CD8-positive, alpha-beta memory T cell (primary cell): ENCODE data around the gene MARCKSL1. TPM values are rescaled to one million over a fixed set of nuclear protein-coding genes. Genes with fewer than 3 reads are reported as not detected.

Source experiments
- CTCF ChIA-PET: fragments of 350-600 bp; sonication (Branson Sonifier 250); formaldehyde crosslinking; loops from one replicate; lab custom pipeline; 2021; ENCODE audit warnings: antibody characterized with exemption; lab: Charles Lee
- POLR2A ChIA-PET: fragments of 350-600 bp; sonication (Branson Sonifier 250); formaldehyde crosslinking; loops from one replicate; lab custom pipeline; 2021; ENCODE audit warnings: antibody characterized with exemption; lab: Charles Lee
- DNase-seq, 5 donors: peaks; one replicate each; pipeline versions ENCODE4 v3.0.0 to v3.0.0-alpha.2; 2020 to 2022; ENCODE audit warnings: mixed read lengths in 1 of 5
- H3K27ac ChIP-seq: one replicate; pipeline ENCODE4 v1.7.0; 2013; ENCODE audit warnings: low read depth, mild to moderate bottlenecking, low read length, moderate library complexity
- H3K27me3 ChIP-seq: 2 replicates; pipeline ENCODE4 v1.7.0; 2013; ENCODE audit warnings: low read length, mild to moderate bottlenecking; ENCODE audit not compliant: insufficient read depth, poor library complexity, severe bottlenecking
- H3K36me3 ChIP-seq: 2 replicates; pipeline ENCODE4 v1.7.0; 2013; ENCODE audit warnings: mild to moderate bottlenecking, low read length, moderate library complexity; ENCODE audit not compliant: insufficient read depth
- H3K4me1 ChIP-seq: 2 replicates; pipeline ENCODE4 v1.7.0; 2013; ENCODE audit warnings: mild to moderate bottlenecking, low read length, moderate library complexity; ENCODE audit not compliant: insufficient read depth
- H3K4me3 ChIP-seq: 2 replicates; pipeline ENCODE4 v1.7.0; 2013; ENCODE audit warnings: mild to moderate bottlenecking, low read length
- H3K9me3 ChIP-seq: 2 replicates; pipeline ENCODE4 v1.7.0; 2013; ENCODE audit warnings: mild to moderate bottlenecking, low read length
- H3K27ac Mint-ChIP-seq, 8 donors: one replicate each; pipeline ENCODE4 v1.8.0; 2020 to 2021; ENCODE audit warnings: mixed read lengths in 8 of 8, mild to moderate bottlenecking in 6 of 8, inconsistent platforms in 3 of 8, moderate library complexity in 3 of 8
- H3K27me3 Mint-ChIP-seq, 2 donors: one replicate each; pipeline ENCODE4 v1.8.0; 2020 to 2021; ENCODE audit warnings: mixed read lengths in 2 of 2, mild to moderate bottlenecking in 1 of 2, moderate library complexity in 1 of 2
- H3K36me3 Mint-ChIP-seq, 3 donors: one replicate each; pipeline ENCODE4 v1.8.0; 2020 to 2021; ENCODE audit warnings: mixed read lengths in 3 of 3, inconsistent platforms in 1 of 3, mild to moderate bottlenecking in 1 of 3
- H3K4me1 Mint-ChIP-seq, 3 donors: one replicate each; pipeline ENCODE4 v1.8.0; 2020 to 2021; ENCODE audit warnings: mixed read lengths in 3 of 3, inconsistent platforms in 1 of 3, mild to moderate bottlenecking in 1 of 3
- H3K4me3 Mint-ChIP-seq, 7 donors: one replicate each; pipeline ENCODE4 v1.8.0; 2020 to 2021; ENCODE audit warnings: mixed read lengths in 7 of 7, mild to moderate bottlenecking in 6 of 7, moderate library complexity in 4 of 7, inconsistent platforms in 2 of 7
- H3K9me3 Mint-ChIP-seq, 5 donors: one replicate each; pipeline ENCODE4 v1.8.0; 2020 to 2022; ENCODE audit warnings: mixed read lengths in 5 of 5, mild to moderate bottlenecking in 3 of 5, moderate library complexity in 2 of 5, inconsistent platforms in 1 of 5
- polyA plus RNA-seq: library from polyadenylated mRNA; unstranded; fragments of 300-500 nt; fragmentation: Illumina TruSeq; gene quantifications from one replicate; pipeline ENCODE4 v1.2.3, GENCODE V29; 2021
- total RNA-seq, 2 experiments: library from RNA; stranded (reverse); gene quantifications; one replicate each; pipeline ENCODE4 v1.2.3, GENCODE V29; 2021

The MARCKSL1 gene
- total and polyA plus RNA-seq, 3 experiments from 2014 or later = 11.6 to 45.8 (median 12.1) TPM

- POLR2A ChIA-PET = no interaction called here
- peak overlapping the region in 1 of 8 donors; percentile 58 for H3K27ac Mint-ChIP-seq
- H3K4me1 Mint-ChIP-seq = peaks cover 31 to 40% (median 33%) of the 10 kb centered on the region in 3 donors
- H3K9me3 ChIP-seq = no peaks in the 10 kb centered on the region
- CTCF ChIA-PET = interaction anchor here (1.2 kb wide), 1 partner anchor 8 kb away, joined by 3 read pairs; no protein-coding TSS in a partner anchor
- H3K9me3 Mint-ChIP-seq = no peaks in the 10 kb centered on the region
- DNase-seq = no peak
- peak overlapping the region in 3 of 7 donors; percentile 2 to 59 (median 56) for H3K4me3 Mint-ChIP-seq
- no peaks in the 10 kb centered on the region for H3K36me3 Mint-ChIP-seq
- no peaks in the 10 kb centered on the region for H3K36me3 ChIP-seq
- H3K27me3 Mint-ChIP-seq = peaks cover 0 to 2% of the 10 kb centered on the region in 2 donors
- no peaks in the 10 kb centered on the region for H3K27me3 ChIP-seq
- no peak overlapping the region for H3K27ac ChIP-seq
- no peak overlapping the region for H3K4me3 ChIP-seq
- H3K4me1 ChIP-seq = peaks cover 18% of the 10 kb centered on the region
Observed at GRCh38 chr1:32342704-32343103, 6.7 kb upstream of the MARCKSL1 start.

GRCh38 chr1:32341971-32342370, 5.9 kb upstream of the MARCKSL1 start:
- peaks cover 38 to 47% (median 40%) of the 10 kb centered on the region in 3 donors for H3K4me1 Mint-ChIP-seq
- no peaks in the 10 kb centered on the region for H3K9me3 Mint-ChIP-seq
- CTCF ChIA-PET = interaction anchor here (1.2 kb wide), 1 partner anchor 8 kb away, joined by 3 read pairs; no protein-coding TSS in a partner anchor
- no peaks in the 10 kb centered on the region for H3K36me3 Mint-ChIP-seq
- POLR2A ChIA-PET = interaction anchor here (0.5 to 0.6 kb wide), 2 partner anchors 18 to 251 kb away, joined by 3 to 7 read pairs; no protein-coding TSS in a partner anchor
- no peak overlapping the region for H3K4me3 Mint-ChIP-seq
- H3K27me3 Mint-ChIP-seq = peaks cover 0 to 2% of the 10 kb centered on the region in 2 donors
- no peaks in the 10 kb centered on the region for H3K9me3 ChIP-seq
- H3K36me3 ChIP-seq = no peaks in the 10 kb centered on the region
- H3K27ac Mint-ChIP-seq = peak overlapping the region in 1 of 8 donors; percentile 51
- DNase-seq = no peak
- no peak overlapping the region for H3K27ac ChIP-seq
- H3K27me3 ChIP-seq = no peaks in the 10 kb centered on the region
- H3K4me3 ChIP-seq = no peak overlapping the region
- H3K4me1 ChIP-seq = peaks cover 25% of the 10 kb centered on the region

GRCh38 chr1:32341186-32341757, 5.2 kb upstream of the MARCKSL1 start:
- H3K36me3 ChIP-seq = no peaks in the 10 kb centered on the region
- Mint-ChIP-seq H3K36me3 (no peaks in the 10 kb centered on the region), H3K9me3 (no peaks in the 10 kb centered on the region), H3K4me3 (no peak overlapping the region), H3K4me1 (peaks cover 40 to 48% (median 42%) of the 10 kb centered on the region in 3 donors), H3K27ac (peak overlapping the region in 1 of 8 donors; percentile 64), H3K27me3 (peaks cover 0 to 2% of the 10 kb centered on the region in 2 donors)
- H3K27me3 ChIP-seq = no peaks in the 10 kb centered on the region
- no peak overlapping the region for H3K27ac ChIP-seq
- H3K4me3 ChIP-seq = no peak overlapping the region
- H3K9me3 ChIP-seq = no peaks in the 10 kb centered on the region
- ChIA-PET POLR2A (no interaction called here), CTCF (interaction anchor here (1.4 kb wide), 1 partner anchor 9 kb away, joined by 3 read pairs; no protein-coding TSS in a partner anchor)
- H3K4me1 ChIP-seq = peaks cover 32% of the 10 kb centered on the region
- DNase-seq = no peak

- no peaks in the 10 kb centered on the region for H3K9me3 ChIP-seq
- peaks cover 25% of the 10 kb centered on the region for H3K4me1 ChIP-seq
- no peaks in the 10 kb centered on the region for H3K36me3 ChIP-seq
- no peak overlapping the region for H3K4me3 ChIP-seq
- Mint-ChIP-seq H3K36me3 (peaks cover 0 to 2% (median 0%) of the 10 kb centered on the region in 3 donors), H3K27me3 (peaks cover 0 to 2% of the 10 kb centered on the region in 2 donors), H3K9me3 (no peaks in the 10 kb centered on the region), H3K4me1 (peaks cover 32 to 42% (median 37%) of the 10 kb centered on the region in 3 donors), H3K4me3 (no peak overlapping the region), H3K27ac (peak overlapping the region in 1 of 8 donors; percentile 32)
- ChIA-PET POLR2A (no interaction called here), CTCF (interaction anchor here (1.4 kb wide), 1 partner anchor 11 kb away, joined by 3 read pairs; no protein-coding TSS in a partner anchor)
- no peak for DNase-seq
- no peak overlapping the region for H3K27ac ChIP-seq
- H3K27me3 ChIP-seq = no peaks in the 10 kb centered on the region
Observed at GRCh38 chr1:32339363-32339978, 3.4 kb upstream of the MARCKSL1 start.

GRCh38 chr1:32338637-32339145, 2.7 kb upstream of the MARCKSL1 start:
- no peaks in the 10 kb centered on the region for H3K9me3 Mint-ChIP-seq
- Histone ChIP-seq H3K9me3 (no peaks in the 10 kb centered on the region), H3K27me3 (no peaks in the 10 kb centered on the region), H3K36me3 (no peaks in the 10 kb centered on the region), H3K27ac (no peak overlapping the region), H3K4me3 (no peak overlapping the region), H3K4me1 (peaks cover 27% of the 10 kb centered on the region)
- H3K27ac Mint-ChIP-seq = peak overlapping the region in 5 of 8 donors; percentile 6 to 78 (median 32)
- H3K4me3 Mint-ChIP-seq = peak overlapping the region in 4 of 7 donors; percentile 7 to 53 (median 20)
- CTCF ChIA-PET = no interaction called here
- peaks cover 36 to 49% (median 44%) of the 10 kb centered on the region in 3 donors for H3K4me1 Mint-ChIP-seq
- peaks cover 0 to 2% of the 10 kb centered on the region in 2 donors for H3K27me3 Mint-ChIP-seq
- POLR2A ChIA-PET = no interaction called here
- no peak for DNase-seq
- H3K36me3 Mint-ChIP-seq = peaks cover 0 to 2% (median under 1%) of the 10 kb centered on the region in 3 donors

GRCh38 chr1:32337855-32338636, 2.0 kb upstream of the MARCKSL1 start:
- Histone ChIP-seq H3K27ac (no peak overlapping the region), H3K27me3 (no peaks in the 10 kb centered on the region), H3K4me3 (no peak overlapping the region), H3K9me3 (no peaks in the 10 kb centered on the region), H3K36me3 (no peaks in the 10 kb centered on the region), H3K4me1 (peaks cover 27% of the 10 kb centered on the region)
- no peak for DNase-seq
- ChIA-PET CTCF (interaction anchor here (1.1 to 3.3 kb wide), 4 partner anchors 14 to 122 kb away, joined by 3 to 28 read pairs (median 8); no protein-coding TSS in a partner anchor), POLR2A (interaction anchor here (0.6 kb wide), 1 partner anchor 105 kb away, joined by 7 read pairs; no protein-coding TSS in a partner anchor)
- Mint-ChIP-seq H3K9me3 (no peaks in the 10 kb centered on the region), H3K27me3 (peaks cover 0 to 2% of the 10 kb centered on the region in 2 donors), H3K27ac (peak overlapping the region in 7 of 8 donors; percentile 12 to 89 (median 84)), H3K36me3 (peaks cover 0 to 9% (median 2%) of the 10 kb centered on the region in 3 donors), H3K4me3 (peak overlapping the region in 6 of 7 donors; percentile 30 to 73 (median 50)), H3K4me1 (peaks cover 34 to 50% (median 48%) of the 10 kb centered on the region in 3 donors)

- peak overlapping the region in 7 of 8 donors; percentile 17 to 89 (median 65) for H3K27ac Mint-ChIP-seq
- Histone ChIP-seq H3K36me3 (no peaks in the 10 kb centered on the region), H3K27ac (no peak overlapping the region), H3K4me1 (peaks cover 27% of the 10 kb centered on the region), H3K9me3 (no peaks in the 10 kb centered on the region), H3K4me3 (no peak overlapping the region), H3K27me3 (no peaks in the 10 kb centered on the region)
- peaks cover 30 to 42% (median 42%) of the 10 kb centered on the region in 3 donors for H3K4me1 Mint-ChIP-seq
- ChIA-PET POLR2A (interaction anchor here (0.6 to 2.6 kb wide), 6 partner anchors 14 to 104 kb away, joined by 3 to 34 read pairs (median 6); no protein-coding TSS in a partner anchor), CTCF (interaction anchor here (1.0 to 3.3 kb wide), 8 partner anchors 15 to 121 kb away, joined by 3 to 28 read pairs (median 7); no protein-coding TSS in a partner anchor)
- no peaks in the 10 kb centered on the region for H3K9me3 Mint-ChIP-seq
- H3K36me3 Mint-ChIP-seq = peaks cover 0 to 17% (median 2%) of the 10 kb centered on the region in 3 donors
- DNase-seq = peak; percentile 36 to 74 (median 60)
- H3K27me3 Mint-ChIP-seq = peaks cover 0 to 2% of the 10 kb centered on the region in 2 donors
- H3K4me3 Mint-ChIP-seq = peak overlapping the region; percentile 59 to 83 (median 75)
Observed at GRCh38 chr1:32336963-32337675, 1.1 kb upstream of the MARCKSL1 start.
